NCI-H1048 (cell line): ENCODE data around the gene OAT.
A peak's percentile ranks its signal among the peaks of the same experiment; 100 is the strongest.

Experiments
- DNase-seq: peaks from one replicate; lab custom pipeline; 2025; lab: John Stamatoyannopoulos, UW

Gene OAT

DNA sequence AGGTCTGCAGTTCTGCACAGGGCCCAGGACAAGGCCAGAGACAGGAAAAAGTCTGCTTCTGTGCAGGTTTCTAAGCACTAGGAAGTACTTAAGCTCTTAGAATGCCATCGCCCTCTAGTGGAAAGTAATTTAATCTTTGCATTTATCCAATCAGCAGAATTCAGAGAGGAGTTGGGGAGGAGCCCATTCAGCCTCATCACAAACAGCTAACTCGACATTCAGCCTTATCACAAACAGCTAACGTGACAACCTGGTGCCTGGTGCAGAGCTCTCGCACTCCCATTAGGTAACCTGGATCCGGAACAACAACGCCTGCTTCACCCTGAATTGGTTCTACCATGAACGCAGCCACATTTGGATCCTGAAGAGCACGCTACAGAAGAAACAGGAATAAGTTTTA is 15.2 kb downstream of the OAT start:
- peak; percentile 38 for DNase-seq

DNA sequence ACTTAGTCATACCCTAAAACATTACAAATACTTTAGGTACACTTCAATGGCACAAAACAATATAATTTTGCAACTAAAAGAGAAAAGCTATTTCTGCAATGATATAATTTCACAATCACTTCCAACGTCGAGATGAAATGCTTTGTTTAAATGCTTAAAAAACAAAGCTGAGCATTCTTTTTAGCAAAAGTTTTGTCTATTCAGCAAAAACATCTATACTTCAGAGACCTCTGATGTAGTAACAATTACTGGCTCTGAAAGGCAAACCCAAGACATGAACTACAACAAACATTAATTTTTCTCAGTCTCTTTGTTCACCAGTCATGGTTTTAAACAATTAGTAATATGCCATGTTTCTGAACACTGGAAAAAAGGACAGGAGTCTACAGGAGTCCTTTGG is 16.4 kb downstream of the OAT start:
- DNase-seq: no peak

DNA sequence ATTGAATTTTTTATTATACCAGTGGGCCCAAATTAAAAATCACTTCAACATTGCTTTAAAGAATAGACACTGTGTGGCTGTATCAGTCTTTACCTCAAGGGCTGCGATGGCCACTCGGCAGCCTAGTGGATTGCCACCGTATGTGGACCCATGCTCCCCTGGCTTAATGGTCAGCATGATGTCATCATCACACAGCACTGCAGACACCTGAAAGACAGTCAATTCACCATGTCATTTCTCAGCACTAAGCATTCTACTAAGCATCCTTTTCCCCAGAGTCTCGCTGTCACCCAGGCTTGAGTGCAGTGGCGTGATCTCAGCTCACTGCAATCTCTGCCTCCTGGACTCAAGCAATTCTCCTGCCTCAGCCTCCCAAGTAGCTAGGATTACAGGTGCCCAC is 17.1 kb downstream of the OAT start:
- no peak for DNase-seq

DNA sequence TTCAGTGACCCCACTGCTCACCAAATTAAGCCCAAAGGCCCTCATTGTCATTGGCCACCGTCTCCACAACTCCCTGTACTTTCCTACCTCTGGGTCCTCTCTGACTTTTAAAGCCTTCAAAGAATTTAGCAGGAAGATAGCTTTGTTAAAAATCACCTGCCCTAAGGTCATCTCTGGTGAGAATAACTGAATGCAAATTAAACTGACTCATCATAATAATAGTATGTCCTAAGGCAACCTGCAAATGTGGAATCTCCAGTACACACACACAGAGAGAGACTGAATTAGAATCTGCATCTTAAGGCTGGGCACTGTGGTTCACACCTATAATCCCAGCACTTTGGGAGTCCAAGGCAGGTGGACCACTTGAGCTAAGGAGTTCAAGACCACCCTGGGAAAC is 24.1 kb downstream of the OAT start:
- DNase-seq: no peak

DNA sequence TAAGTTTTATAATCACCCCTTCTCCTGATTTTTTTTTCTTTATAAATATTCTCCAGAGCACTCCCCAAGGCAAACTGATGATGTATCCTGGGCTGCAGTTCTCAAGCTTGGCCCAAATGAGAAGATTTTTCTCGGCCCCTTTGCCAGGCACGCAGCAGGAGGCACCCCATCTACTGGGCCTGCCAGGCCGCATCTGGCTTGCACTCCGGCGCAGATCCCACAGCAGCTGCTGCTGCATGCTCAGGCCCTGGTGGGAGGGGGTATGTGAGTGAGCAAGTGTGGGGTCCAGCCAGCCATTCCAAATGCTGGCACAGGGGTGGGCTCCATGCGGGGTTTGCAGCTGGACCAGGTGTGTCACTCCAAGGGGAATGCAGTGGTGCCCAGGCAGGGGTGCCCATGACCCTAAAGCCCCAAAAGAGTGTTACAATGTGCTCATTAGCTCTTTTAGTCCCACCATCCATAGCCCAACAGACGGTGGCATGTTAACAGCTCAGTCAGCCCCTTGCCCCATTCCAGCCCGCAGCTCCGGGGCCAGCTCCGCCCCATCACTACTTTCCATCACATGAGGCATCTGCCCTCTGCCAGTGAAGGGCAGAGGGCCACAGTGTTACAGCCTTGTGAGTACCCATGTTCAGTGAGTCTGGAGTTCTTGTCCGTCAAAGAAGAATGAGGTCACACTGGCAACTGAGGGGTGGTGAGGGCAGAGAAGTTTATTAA is 25.9 kb downstream of the OAT start:
- no peak for DNase-seq

DNA sequence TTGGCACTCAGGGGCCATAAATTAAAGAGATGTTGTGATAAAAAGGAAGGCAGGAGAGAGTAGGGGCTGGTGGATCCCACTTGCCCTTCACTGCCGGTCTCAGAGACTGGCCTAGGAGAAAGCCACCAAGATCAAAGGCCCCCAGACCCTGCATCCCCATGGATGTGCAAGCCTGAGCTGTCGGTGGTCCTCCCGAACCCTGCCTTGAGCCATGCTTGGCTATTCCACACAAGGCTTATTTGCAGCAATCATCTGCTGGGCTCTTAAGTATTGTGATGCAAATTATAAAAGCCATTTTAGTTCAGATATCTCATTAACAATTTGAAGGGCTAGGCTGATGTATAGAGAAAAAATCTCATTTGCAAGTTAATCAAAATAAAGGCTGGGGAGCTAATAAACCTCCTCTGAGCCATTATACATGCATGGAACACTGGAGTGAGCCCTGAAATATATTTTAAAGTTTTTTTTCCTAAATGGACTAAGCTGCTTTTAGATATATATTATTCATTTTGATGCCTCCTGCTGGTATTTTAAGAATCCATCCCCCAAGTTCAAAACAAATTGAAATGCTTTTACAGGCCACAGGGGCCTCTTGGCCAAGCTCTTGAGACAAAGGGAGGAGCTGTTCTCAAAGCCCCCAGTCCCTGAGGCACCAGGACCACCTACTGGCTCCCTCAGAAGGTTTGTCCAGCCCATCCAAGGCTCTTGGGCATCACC is 28.1 kb downstream of the OAT start:
- no peak for DNase-seq

DNA sequence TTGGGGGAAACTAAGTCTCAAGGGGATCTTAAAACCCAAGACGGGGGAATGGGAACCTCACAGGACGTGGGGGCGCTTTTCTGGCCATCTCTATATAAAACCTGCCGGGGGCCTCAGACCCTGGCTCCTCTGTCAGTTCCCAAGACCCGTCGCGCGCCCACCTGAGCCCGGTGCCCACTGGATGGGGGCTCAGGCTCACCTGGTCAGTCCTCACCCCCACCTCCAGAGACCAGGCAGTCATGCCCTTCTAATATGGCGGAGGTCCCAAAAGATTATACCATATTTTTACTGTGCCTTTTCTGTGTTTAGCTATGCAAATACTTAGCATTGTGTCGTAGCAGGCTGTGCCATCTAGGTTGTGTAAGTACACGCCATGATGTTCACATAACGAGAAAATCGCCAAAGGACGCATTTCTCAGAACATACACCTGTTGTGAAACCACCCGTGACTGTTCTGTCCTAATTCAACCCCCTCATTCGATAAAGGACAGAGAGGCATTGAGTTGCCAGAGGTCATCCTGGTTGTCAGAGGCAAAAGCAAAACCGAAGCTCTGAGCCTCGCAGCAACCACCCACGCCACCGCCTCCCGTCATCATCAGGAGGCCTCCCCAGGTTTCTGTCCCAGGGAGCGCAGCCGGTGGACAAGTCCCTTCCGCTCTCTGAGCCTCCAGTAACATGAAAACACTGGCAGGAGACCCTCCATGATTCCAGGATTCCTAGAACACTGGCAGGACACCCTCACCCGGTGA is 28.9 kb downstream of the OAT start:
- no peak for DNase-seq

DNA sequence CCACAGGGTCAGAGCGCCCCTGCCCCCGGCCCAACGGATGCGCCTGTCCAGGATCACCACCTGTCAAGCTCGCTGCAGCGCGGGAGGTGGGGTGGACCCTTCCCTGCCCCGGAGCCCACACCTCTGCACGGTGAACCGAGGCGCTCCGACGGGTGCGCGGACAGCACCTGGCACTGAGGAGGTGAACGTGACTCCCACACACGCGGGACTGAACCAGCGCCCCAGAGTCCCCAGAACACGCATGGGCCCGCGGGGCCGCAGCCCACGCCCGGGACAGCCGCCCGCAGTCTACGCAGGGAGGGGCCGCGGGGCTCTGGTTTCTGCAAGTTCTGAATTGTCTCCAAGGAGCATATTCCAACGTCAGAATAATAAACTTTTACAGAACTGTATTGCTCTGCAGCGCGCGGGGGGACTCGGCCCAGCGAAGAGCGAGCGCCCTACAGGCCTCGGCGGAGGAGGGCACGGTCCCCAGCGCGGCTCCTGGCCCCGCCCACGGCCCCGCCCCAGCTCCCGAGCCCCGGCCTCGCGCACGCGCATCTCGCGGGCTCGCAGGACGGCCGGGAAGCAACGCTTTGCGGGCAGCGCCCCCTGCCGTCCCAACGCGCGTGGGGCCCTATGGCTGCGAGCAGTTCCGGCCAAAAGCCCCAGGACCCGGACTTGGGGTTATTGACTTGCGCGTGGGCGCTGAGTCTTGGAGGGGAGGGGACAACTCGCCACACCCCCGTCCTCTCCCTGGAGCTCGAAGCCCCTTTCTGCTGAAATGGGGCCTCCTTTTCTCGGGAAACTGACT is 29.7 kb downstream of the OAT start:
- DNase-seq: peak; percentile 79

DNA sequence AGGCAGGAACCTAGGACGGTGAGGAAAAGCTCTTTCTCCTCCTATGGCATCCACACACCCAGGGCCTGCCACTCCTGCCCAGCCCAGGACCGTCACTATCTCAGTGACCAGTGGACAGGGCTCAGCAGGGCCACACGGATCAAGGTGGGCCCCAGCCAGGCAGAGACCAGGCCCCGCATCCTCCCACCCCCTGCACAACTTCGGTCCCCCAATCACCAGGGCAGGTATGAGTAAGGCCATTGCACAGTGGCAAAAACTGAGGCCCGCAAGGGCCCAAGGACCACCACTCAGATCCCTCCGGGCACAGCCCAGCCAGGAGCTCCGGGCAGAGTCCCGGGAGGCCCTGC is 30.3 kb downstream of the OAT start:
- DNase-seq: no peak

DNA sequence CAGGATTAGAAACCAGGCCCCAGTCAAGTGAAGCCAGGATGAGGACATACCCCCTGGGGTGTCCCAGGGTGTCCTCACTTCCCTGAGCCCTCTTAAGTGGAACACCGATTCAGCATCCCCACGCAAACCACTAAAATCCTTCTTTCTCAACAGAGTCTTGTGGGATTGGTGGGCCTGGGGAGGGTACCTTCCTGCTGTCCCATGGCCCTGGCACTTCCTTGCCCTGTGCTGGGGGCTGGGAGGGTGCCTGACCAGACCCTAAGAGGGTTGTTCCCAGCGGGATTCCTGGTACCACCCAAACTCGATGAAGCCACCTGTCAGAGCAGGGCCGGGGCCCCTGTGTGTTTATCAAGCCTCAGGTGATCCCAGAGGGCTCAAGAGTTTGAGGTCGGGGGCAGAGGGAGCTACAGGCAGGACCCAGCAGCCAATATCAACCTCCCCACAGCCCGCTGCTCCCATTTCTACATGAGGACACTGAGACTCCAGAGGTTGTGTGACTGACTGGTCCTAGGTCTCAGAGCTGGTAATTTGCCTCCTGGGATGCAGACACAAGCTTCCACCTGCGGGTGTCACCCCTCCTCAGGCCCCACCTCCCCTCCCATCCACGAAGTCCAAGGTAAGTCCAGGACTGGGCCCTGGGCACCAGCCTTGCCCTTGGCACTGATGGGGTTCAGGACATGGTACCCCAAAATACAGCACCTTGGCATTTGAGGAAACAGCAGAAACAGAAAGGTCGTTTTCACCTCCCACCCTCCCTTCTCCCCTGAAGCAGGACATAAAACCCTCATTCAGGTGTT is 31.4 kb downstream of the OAT start:
- DNase-seq: no peak

DNA sequence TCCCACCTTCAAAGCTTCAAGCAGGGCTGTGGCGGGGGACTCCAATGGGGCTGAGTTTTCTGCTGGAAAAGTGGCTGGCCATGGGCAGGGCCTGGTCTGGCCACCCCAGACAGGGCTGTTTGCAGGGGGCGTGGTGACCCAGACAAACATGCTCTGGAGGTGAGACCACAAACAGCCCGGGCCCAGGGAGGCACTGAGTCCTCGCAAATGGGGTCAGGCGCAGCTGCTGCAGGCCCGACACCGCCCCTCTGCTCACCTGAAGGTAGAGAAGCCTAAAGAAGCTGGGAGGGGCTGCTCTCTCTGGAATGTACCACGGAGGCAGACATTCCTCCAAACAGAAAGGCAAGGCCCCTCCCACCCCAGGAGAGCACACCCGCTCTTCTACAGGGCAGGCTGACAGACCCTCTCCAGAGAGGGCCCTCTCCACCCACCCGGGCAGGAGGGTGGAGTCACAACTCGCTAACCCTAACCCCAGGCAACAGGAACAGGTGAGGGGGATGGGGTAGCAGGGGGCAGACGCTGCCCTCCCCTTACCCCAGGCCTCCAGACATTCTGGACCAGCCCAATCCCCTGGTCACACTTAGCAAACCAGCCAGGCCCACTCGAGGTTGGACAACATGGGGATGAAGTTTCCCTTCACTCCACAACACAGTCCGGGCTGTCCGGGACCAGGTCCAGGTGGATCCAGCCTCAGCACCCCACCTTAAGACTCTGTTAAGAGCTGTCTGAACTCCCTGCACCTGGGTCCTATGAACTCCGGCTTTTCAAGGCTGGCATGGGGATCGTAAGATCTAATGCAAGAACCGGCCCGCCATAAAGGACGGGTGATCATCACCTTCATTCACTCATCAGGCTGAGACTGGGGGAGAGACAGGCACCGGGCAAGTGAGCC is 32.3 kb downstream of the OAT start:
- DNase-seq: no peak

DNA sequence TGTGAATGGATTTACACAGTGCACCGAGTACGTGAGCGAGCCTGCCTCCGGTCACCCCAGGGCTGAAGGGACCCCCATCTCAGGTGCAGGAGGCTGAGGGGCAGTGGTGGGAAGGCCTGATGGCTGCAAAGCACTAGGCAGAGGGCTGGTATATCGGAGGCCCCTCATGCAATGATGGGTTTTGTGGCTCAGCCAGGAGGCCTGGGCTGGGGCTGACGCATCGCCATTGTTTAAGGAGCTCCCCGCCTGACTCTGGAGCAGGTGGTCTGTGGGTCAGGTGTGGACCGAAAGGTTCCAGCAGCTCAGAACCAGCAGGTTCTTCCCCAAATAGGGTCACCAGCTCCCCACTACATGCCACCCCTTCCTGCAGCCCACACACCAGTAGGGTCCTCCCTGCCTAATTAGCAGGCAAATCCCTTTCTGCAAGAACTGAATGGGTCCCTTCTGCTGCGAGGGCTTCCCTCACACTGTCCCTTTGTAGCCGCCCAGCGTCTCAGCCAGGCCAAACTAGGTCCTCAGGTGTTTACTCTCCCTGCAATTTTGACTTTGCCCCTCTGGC is 33.0 kb downstream of the OAT start:
- no peak for DNase-seq

DNA sequence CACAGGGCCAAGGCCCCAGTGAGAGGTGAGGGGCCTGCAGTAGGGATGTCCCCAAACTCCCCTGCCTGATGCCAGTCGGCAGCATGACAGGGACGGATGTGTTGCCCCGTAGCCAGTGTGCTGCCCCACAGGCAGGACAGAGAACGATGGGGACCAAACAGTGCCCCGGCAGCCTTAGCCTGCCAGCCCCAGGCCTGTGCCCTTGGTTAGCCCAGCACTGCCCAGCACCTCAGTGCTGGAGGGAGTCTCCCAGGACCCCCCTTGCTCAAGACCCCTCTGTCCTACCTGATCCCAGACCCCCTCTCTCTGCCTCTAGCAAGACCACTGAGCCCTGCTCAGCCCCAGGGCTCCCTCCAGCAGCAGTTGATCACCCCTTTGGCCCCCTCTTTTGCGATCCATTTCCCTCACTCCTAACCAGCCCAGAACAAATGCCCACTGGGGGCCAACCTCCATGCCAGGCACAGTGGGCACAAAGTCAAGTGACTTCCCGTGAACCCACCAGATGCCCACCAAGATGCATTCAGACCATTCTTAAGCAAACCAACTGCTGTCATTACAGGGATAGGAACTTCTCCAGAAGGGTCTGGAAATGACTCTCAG is 34.0 kb downstream of the OAT start:
- DNase-seq: no peak

DNA sequence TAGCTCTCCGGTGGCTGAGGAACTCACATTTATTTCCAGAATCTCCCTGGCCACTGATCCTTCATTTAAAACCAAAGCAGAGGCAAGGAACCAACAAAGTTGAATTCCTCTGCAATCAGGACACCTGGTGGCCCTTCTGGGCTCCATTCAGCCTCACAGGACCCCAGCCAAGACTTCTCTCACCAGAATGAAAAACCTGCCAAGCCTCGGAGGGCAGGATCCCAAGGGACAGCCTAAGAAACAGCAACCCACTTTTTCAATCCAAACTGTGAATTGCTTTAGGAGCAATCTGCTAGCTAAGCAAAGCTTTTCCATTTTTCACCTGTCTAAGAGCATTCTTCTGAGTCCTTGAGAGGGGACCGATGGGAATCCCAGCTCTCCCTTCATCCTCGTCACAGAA is 34.6 kb downstream of the OAT start:
- DNase-seq: no peak

DNA sequence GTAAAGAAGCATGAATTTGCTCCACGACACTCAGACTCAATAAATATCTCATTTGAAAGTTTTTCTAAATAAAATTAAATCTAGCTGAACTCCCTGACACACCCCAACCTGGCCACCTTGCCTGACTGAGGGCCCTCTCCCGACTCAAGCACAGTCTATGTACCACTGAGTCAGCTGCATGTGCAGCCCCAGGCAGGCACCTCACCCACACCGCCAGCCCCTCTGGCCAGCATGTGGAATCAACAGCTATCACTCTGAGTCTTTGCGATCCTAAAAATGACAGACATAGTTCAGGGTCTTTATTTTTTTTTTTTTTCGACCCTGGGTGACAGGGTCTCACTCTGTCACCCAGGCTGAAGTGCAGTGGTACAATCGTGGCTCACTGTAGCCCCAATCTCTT is 35.2 kb downstream of the OAT start:
- DNase-seq: no peak

DNA sequence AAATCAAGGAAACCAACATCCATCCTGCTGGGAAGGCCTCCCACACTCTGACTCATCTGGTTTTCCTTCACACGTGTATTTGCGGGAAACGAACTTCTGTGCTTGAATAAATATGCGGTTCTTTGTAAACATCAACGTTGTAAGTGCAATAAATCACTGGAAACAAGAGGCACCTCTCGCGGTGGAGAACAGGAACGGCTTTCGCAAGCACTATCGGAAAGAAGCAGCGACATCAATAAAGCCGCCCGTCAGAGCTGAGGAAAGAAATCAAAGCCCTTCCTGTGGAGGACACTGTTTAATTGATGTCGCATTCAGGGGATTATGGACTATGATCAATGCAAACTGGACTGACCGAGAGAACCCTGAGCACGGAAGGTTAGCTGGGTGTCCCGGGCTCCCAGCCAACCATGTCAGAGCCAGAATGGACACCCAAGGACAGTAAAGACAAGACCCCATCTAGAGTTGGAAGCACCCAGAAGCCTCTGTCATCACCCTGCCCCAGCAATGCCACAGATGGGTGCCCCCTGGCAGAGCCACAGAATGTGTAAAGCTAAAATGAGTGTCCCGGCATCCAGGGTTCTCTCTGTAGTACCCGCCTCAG is 37.6 kb downstream of the OAT start:
- no peak for DNase-seq

DNA sequence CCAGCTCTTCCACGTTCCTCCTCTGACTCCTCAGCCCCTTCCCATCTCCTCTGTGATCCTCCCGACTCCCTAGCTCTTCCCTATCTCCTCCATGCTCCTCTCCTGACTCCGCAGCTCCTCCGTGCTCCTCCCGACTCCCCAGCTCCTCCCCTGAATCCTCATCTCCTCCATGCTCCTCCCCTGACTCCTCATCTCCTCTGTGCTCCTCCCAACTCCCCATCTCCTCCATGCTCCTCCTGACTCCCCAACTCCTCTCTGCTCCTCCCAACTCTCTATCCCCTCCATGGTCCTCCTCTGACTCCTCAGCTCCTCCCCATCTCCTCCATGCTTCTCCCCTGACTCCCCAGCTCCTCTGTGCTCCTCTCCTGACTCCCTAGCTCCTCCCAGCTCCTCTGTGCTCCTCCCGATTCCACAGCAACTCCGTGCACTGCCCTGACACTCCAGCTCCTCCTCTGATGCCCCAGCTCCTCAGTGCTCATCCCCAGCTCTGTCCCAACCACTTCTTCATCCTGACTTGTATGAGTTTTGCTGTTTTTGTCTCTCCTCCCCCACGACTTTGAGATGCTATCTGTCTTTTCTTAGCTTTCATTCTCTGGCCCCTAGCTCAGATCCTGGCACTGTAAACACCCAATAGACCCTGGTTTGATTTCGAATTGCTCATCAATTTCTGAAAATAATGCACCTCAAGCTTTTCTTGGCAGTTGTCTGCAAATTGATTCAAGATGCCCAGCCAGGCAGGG is 38.3 kb downstream of the OAT start:
- no peak for DNase-seq

DNA sequence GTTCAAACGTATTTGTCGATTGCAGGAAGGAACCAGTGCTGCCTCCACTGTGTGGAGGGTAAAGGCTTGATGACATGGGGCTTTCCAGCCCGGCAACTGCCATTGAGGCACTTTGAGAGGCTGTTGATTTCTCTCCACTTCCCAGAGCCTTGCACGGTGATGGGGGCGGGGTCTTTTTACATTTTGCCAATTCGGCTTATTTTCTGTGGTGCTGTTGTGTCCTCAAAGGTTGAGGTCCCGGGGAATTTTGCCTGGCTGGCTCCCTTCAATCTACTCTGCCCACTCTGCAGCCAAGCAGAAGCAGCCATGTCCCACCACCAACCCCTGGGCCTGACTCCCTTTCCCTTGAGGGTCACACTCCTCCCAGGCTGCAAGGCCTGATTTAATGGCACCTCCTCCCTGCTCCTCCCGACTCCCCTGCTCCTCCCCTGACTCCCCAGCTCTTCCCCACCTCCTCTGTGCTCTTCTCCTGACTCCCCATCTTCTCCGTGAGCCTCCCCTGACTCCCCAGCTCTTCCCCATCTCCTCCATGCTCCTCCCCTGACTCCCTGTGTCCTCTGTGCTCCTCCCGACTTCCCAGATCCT is 39.0 kb downstream of the OAT start:
- no peak for DNase-seq
